ENCODE measurements around the gene MEIS2. TPM values are rescaled to one million over a fixed set of nuclear protein-coding genes. Genes with fewer than 3 reads are reported as not detected.
A peak's percentile ranks its signal among the peaks of the same experiment; 100 is the strongest.

MEIS2 gene
- total RNA-seq, 1 donor from 2014 or later: 6.6 TPM

GRCh38 chr15:36893276-36893675 is 207.1 kb downstream of the MEIS2 start:
- no peaks in the 10 kb centered on the region for H3K36me3 ChIP-seq (ENCODE audit: control insufficient read depth, insufficient read depth, low read length)
- TF ChIP-seq, protein P1, sequence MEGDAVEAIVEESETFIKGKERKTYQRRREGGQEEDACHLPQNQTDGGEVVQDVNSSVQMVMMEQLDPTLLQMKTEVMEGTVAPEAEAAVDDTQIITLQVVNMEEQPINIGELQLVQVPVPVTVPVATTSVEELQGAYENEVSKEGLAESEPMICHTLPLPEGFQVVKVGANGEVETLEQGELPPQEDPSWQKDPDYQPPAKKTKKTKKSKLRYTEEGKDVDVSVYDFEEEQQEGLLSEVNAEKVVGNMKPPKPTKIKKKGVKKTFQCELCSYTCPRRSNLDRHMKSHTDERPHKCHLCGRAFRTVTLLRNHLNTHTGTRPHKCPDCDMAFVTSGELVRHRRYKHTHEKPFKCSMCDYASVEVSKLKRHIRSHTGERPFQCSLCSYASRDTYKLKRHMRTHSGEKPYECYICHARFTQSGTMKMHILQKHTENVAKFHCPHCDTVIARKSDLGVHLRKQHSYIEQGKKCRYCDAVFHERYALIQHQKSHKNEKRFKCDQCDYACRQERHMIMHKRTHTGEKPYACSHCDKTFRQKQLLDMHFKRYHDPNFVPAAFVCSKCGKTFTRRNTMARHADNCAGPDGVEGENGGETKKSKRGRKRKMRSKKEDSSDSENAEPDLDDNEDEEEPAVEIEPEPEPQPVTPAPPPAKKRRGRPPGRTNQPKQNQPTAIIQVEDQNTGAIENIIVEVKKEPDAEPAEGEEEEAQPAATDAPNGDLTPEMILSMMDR (IDR thresholded peaks at IDR 0.05; ENCODE audit: insufficient read depth, low read length, severe bottlenecking): no peak
- H3K27me3 ChIP-seq (ENCODE audit: control insufficient read depth, insufficient read depth, low read length): no peaks in the 10 kb centered on the region
- H3K4me3 ChIP-seq (ENCODE audit: low read depth, low read length): no peak overlapping the region
- no peak for DNase-seq (ENCODE audit: low read depth)
- no peak for FAIRE-seq

GRCh38 chr15:36888011-36888992 is 212.0 kb downstream of the MEIS2 start:
- Histone ChIP-seq H3K36me3 (ENCODE audit: control insufficient read depth, insufficient read depth, low read length) (no peaks in the 10 kb centered on the region), H3K4me3 (ENCODE audit: low read depth, low read length) (no peak overlapping the region), H3K27me3 (ENCODE audit: control insufficient read depth, insufficient read depth, low read length) (peaks cover 12% of the 10 kb centered on the region)
- DNase-seq (ENCODE audit: low read depth) (no peak), FAIRE-seq (no peak)
- TF ChIP-seq, protein P1 (IDR thresholded peaks at IDR 0.05; ENCODE audit: insufficient read depth, low read length, severe bottlenecking): no peak

DNA sequence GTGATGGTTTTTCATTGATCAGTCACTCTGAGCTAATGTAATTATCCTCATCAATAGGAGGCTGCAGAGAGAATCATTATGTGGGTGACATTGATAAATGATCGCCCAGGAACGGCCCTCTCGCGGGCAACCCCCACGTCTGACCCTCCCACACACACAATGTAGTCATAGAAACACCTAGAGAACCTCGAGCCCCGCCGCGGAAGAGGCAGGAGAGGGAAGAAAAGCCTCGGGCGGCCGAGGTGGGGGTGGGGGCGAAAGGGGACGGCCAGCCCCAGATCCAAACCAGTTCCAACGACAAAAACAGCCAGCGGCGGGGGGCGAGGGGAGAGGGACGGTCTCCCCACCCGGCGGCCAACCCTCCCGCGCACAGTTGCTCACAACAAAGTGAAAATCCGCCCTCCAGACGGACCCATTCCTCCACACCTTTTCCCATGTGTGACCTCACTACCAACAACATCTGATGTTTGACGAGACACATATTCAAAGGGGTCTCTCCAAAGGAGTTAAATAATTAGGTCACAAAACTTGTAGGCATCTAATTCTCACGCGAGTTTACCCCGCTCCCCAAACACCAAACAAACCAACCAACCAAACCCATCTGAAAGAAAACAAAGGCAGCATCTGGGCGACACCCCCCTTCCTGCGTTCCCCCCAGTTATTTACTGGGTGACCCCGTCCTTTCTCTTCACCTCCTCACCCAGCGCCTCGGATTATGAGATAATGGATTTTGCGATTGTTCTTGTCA is 213.0 kb downstream of the MEIS2 start:
- FAIRE-seq: no peak
- peaks cover 20% of the 10 kb centered on the region for H3K27me3 ChIP-seq (ENCODE audit: control insufficient read depth, insufficient read depth, low read length)
- TF ChIP-seq, protein P1 (IDR thresholded peaks at IDR 0.05; ENCODE audit: insufficient read depth, low read length, severe bottlenecking): no peak
- H3K36me3 ChIP-seq (ENCODE audit: control insufficient read depth, insufficient read depth, low read length): no peaks in the 10 kb centered on the region
- no peak for DNase-seq (ENCODE audit: low read depth)
- H3K4me3 ChIP-seq (ENCODE audit: low read depth, low read length): peak overlapping the region; percentile 20

DNA sequence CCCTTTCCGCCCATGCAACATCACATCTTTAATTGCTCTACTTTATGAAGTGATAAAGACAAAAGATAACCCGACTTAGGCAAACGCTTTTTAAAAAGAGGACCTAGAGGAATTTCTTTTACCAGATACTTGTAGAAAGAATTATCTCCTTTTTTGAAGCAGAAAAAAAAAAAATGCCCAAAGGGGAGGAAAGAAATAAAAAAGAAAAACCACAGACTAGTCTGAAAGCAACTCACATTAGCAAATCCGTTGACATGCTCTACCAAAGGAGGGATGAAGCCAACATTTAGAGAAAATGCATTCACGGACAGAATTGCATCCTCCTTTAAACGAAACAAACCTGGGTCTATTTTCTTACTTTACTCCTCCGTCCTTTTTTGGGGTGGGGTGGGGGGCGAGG is 213.6 kb downstream of the MEIS2 start:
- no peak for DNase-seq (ENCODE audit: low read depth)
- no peaks in the 10 kb centered on the region for H3K36me3 ChIP-seq (ENCODE audit: control insufficient read depth, insufficient read depth, low read length)
- TF ChIP-seq, protein P1 (IDR thresholded peaks at IDR 0.05; ENCODE audit: insufficient read depth, low read length, severe bottlenecking): no peak
- H3K4me3 ChIP-seq (ENCODE audit: low read depth, low read length): no peak overlapping the region
- no peak for FAIRE-seq
- H3K27me3 ChIP-seq (ENCODE audit: control insufficient read depth, insufficient read depth, low read length): peaks cover 25% of the 10 kb centered on the region

DNA sequence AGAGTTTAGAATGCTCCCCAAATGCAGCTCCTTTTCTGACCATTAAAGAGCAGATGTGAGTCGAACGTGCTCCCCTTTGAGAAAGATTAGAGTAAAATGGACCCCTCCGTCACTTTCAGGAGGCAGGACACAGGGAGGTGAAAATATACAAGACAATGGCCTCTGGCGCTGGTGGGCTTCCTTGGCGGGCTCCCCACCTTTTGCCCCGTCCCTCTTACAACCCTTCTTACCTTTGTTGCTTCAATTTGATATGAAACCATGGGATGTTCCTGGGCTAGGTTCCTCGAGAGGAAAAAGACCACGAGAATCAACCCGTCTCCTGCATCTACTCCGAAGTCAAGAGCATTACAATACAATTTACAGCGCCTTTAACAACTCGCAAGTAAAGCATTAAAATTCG is 214.2 kb downstream of the MEIS2 start:
- Histone ChIP-seq H3K36me3 (ENCODE audit: control insufficient read depth, insufficient read depth, low read length) (no peaks in the 10 kb centered on the region), H3K4me3 (ENCODE audit: low read depth, low read length) (no peak overlapping the region), H3K27me3 (ENCODE audit: control insufficient read depth, insufficient read depth, low read length) (peaks cover 30% of the 10 kb centered on the region)
- TF ChIP-seq, protein P1 (IDR thresholded peaks at IDR 0.05; ENCODE audit: insufficient read depth, low read length, severe bottlenecking): no peak
- no peak for FAIRE-seq
- no peak for DNase-seq (ENCODE audit: low read depth)

All from bronchial epithelial cell (primary cell).